Stomach (tissue), 4 donors: Measurements from ENCODE around the gene SETD6.

ENCODE experiments used
- CTCF ChIP-seq, 7 experiments: fragments of 450-650 bp in 4 of 7; fragments of 200-600 bp in 3 of 7; sonication (generic) in 3 of 7; IDR thresholded peaks; one replicate each; pipeline ENCODE4 v1.5.1; 2016 to 2019; ENCODE audit warnings: antibody characterized with exemption in 7 of 7, control low read depth in 2 of 7, mild to moderate bottlenecking in 1 of 7
- EP300 ChIP-seq: sonication (generic); formaldehyde crosslinking; IDR thresholded peaks from one replicate; pipeline ENCODE4 v1.6.1; 2017; ENCODE audit warnings: antibody characterized with exemption
- POLR2AphosphoS5 ChIP-seq, 3 donors: sonication (generic); formaldehyde crosslinking; IDR thresholded peaks; one replicate each; pipeline ENCODE4 v1.6.1; 2016; ENCODE audit warnings: antibody characterized with exemption in 3 of 3

DNA sequence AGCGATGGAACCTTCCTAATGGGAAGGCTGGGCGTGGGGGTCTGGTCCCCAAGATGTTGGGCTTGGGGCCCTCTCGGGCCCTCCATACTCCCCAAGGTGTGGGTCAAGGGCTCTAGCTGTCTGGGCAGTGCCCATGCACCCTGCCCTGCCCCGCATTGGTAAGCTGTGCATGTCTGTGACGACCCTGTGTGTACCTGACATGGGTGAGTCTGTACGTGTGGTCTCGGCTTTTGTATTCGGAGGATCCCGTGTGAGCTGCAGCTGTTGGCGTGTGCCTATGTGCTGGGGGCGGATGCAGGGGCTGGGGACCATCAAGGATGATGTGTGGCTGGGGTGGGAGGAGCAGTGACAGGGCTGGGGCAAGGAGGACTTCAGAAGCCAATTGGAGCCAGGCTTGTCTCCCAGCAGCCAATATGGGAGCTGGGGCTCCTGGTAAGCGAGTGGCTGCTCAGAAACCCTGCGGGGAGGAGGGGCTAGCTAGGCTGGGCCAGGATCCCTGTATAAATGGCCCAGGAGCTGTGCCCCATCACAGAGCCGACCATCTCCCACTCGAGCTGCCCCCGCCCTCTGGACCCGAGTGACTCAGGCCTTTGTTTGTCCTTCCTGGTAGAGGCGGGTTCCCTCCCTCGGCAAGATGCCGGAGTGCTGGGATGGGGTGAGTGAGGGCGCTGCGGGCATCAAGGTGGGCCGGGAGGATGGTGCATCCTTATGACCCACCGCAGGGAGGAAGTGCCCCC, 15.5 kb upstream of the SETD6 start, which contains the start of gene NDRG4:
- TF ChIP-seq CTCF (IDR thresholded peaks at IDR 0.05) (no peak), POLR2AphosphoS5 (IDR thresholded peaks at IDR 0.05) (peak in 1 of 3 donors; percentile 10), EP300 (no peak)
